Endothelial cell of umbilical vein (primary cell): Measurements from ENCODE around the gene TTC3. TPM values are rescaled to one million over a fixed set of nuclear protein-coding genes. Genes with fewer than 3 reads are reported as not detected.

Experiments
- BruUV-seq: library from RNA; stranded (reverse); fragments of 400-500 nt; replicated peaks from 2 replicates; lab custom pipeline; 2021; lab: Mats Ljungman, UMichigan
- CTCF ChIA-PET: fragments of 300-600, 350-600 bp; sonication (Branson Sonifier 250); formaldehyde crosslinking; loops from one replicate; lab custom pipeline; 2021; ENCODE audit warnings: antibody characterized with exemption, inconsistent platforms; lab: Charles Lee
- POLR2A ChIA-PET: fragments of 300-600, 350-600 bp; sonication (Branson Sonifier 250); formaldehyde crosslinking; loops from one replicate; lab custom pipeline; 2021; ENCODE audit warnings: antibody characterized with exemption, inconsistent platforms; lab: Charles Lee
- DNase-seq: peaks from one replicate; pipeline ENCODE4 v3.0.0-alpha.2; 2011; ENCODE audit warnings: low read depth, low spot score
- FAIRE-seq: peaks from 2 replicates; lab custom pipeline; 2011; peaks lifted over from hg19 to GRCh38; lab: Jason Lieb, UNC
- H2AFZ ChIP-seq: 2 replicates; pipeline ENCODE4 v1.6.0; 2012; ENCODE audit warnings: low read depth, low read length, control low read depth, inconsistent platforms
- H3K27ac ChIP-seq: 2 replicates; pipeline ENCODE4 v1.5.1; 2011; ENCODE audit warnings: low read depth, mild to moderate bottlenecking, control low read depth, low read length, moderate library complexity; ENCODE audit not compliant: insufficient read depth
- H3K27me3 ChIP-seq, 2 experiments: 2 replicates each; pipeline versions ENCODE4 v1.6.0 to v1.6.1; 2011; ENCODE audit warnings: low read length in 2 of 2, mixed read lengths in 1 of 2; ENCODE audit not compliant: control insufficient read depth in 2 of 2, insufficient read depth in 2 of 2
- H3K36me3 ChIP-seq, 2 experiments: 2 replicates in 1 of 2; 3 replicates in 1 of 2; pipeline ENCODE4 v1.5.1; 2011; ENCODE audit warnings: low read length in 2 of 2, mild to moderate bottlenecking in 1 of 2, moderate library complexity in 1 of 2; ENCODE audit not compliant: control insufficient read depth in 2 of 2, insufficient read depth in 2 of 2; ENCODE audit errors: extremely low read depth in 1 of 2
- H3K4me1 ChIP-seq: 3 replicates; pipeline ENCODE4 v1.5.1; 2011; ENCODE audit warnings: mild to moderate bottlenecking, low read length; ENCODE audit not compliant: control insufficient read depth, insufficient read depth; ENCODE audit errors: extremely low read depth
- H3K4me2 ChIP-seq: 2 replicates; pipeline ENCODE4 v1.6.1; 2011; ENCODE audit warnings: low read length, control low read depth, mixed read lengths; ENCODE audit not compliant: insufficient read depth
- H3K4me3 ChIP-seq, 3 experiments: fragments of 200-600 bp in 1 of 3; sonication (generic), shearing (Covaris generic) in 1 of 3; replicated peaks in 1 of 3; 2 replicates each; pipeline ENCODE4 v1.5.1; 2011 to 2016; ENCODE audit warnings: control low read depth in 3 of 3, low read length in 3 of 3, mild to moderate bottlenecking in 2 of 3, inconsistent platforms in 1 of 3, low read depth in 1 of 3, moderate library complexity in 1 of 3; ENCODE audit not compliant: insufficient read depth in 1 of 3
- H3K79me2 ChIP-seq: 2 replicates; pipeline ENCODE4 v1.6.0; 2012; ENCODE audit warnings: low read length, inconsistent platforms; ENCODE audit not compliant: control insufficient read depth, insufficient read depth
- H3K9ac ChIP-seq: replicated peaks from 2 replicates; pipeline ENCODE3; 2011; ENCODE audit warnings: low read length, control low read depth; ENCODE audit not compliant: insufficient read depth; ENCODE audit errors: extremely low read depth
- H3K9me1 ChIP-seq: replicated peaks from 3 replicates; pipeline ENCODE4 v1.6.0; 2011; ENCODE audit warnings: mild to moderate bottlenecking, low read length; ENCODE audit not compliant: control insufficient read depth, insufficient read depth; ENCODE audit errors: extremely low read depth
- H3K9me3 ChIP-seq: replicated peaks from 2 replicates; pipeline ENCODE4 v1.5.1; 2012; ENCODE audit warnings: low read length, inconsistent platforms; ENCODE audit not compliant: control insufficient read depth, insufficient read depth
- H4K20me1 ChIP-seq: replicated peaks from 2 replicates; pipeline ENCODE3; 2011; ENCODE audit warnings: mild to moderate bottlenecking, low read length; ENCODE audit not compliant: control insufficient read depth, insufficient read depth; ENCODE audit errors: extremely low read depth
- EZH2 ChIP-seq: IDR thresholded peaks from 2 replicates; pipeline ENCODE4 v1.6.1; 2012; ENCODE audit warnings: borderline replicate concordance, low read depth, mild to moderate bottlenecking, moderate library complexity, low read length, inconsistent platforms; ENCODE audit not compliant: severe bottlenecking
- FOS ChIP-seq: IDR thresholded peaks from 2 replicates; pipeline ENCODE4 v1.6.1; 2011; ENCODE audit warnings: mild to moderate bottlenecking, low read length, moderate library complexity, borderline replicate concordance; ENCODE audit not compliant: insufficient read depth
- GATA2 ChIP-seq: IDR thresholded peaks from 2 replicates; pipeline ENCODE4 v1.7.0; 2011; ENCODE audit warnings: low read depth, mild to moderate bottlenecking, moderate library complexity, mixed read lengths, low read length; ENCODE audit not compliant: insufficient read length, insufficient read depth
- JUN ChIP-seq: IDR thresholded peaks from 2 replicates; pipeline ENCODE4 v1.6.1; 2011; ENCODE audit warnings: borderline replicate concordance, low read depth; ENCODE audit not compliant: insufficient read length, insufficient read depth
- MYC ChIP-seq: IDR thresholded peaks from one replicate; pipeline ENCODE4 v1.6.1; 2011; ENCODE audit warnings: mild to moderate bottlenecking, low read depth, low read length
- POLR2A ChIP-seq: IDR thresholded peaks from 2 replicates; pipeline ENCODE4 v1.6.1; 2012; ENCODE audit warnings: low read depth, mild to moderate bottlenecking, control low read depth, low read length
- POLR2AphosphoS5 ChIP-seq: IDR thresholded peaks from 2 replicates; pipeline ENCODE4 v1.6.1; 2012; ENCODE audit warnings: low read depth, mild to moderate bottlenecking, control low read depth, low read length, moderate library complexity; ENCODE audit not compliant: insufficient read depth
- dilution Hi-C: fragments of 300-500 bp; cut with MboI; formaldehyde crosslinking; loops from one replicate; pipeline ENCODE4 v1.15.0; 2019; ENCODE audit warnings: low sequenced_read_pairs; ENCODE audit not compliant: extremely low pct_ligation_motif_present
- intact Hi-C: fragments of 100-400 bp; cut with micrococcal nuclease; formaldehyde crosslinking; loops from one replicate; pipeline ENCODE4 v1.10.0; 2022
- polyA plus RNA-seq, 4 experiments: library from polyadenylated mRNA; depleted of rRNA in 3 of 4; stranded (reverse) in 3 of 4; unstranded in 1 of 4; fragments of >200 nt; gene quantifications; 2 replicates each; pipeline versions ENCODE4 v1.2.1 to v1.2.3, GENCODE V29; 2011 to 2012; ENCODE audit warnings: missing spikeins in 1 of 4
- total RNA-seq: library from RNA; stranded (reverse); gene quantifications from 2 replicates; pipeline ENCODE4 v1.2.3, GENCODE V29; 2021
- TF ChIP-seq, protein P1 (sequence below), 2 donors: IDR thresholded peaks; 1 replicate in 1 of 2; 2 replicates in 1 of 2; pipeline ENCODE4 v1.5.1; 2011; ENCODE audit warnings: low read length in 2 of 2, mild to moderate bottlenecking in 2 of 2, moderate library complexity in 2 of 2, control low read depth in 1 of 2, inconsistent platforms in 1 of 2, low read depth in 1 of 2; ENCODE audit not compliant: insufficient read depth in 1 of 2; ENCODE audit errors: extremely low read depth in 1 of 2
- TF ChIP-seq, protein P2 (sequence below): IDR thresholded peaks from 2 replicates; pipeline ENCODE4 v1.6.1; 2011; ENCODE audit not compliant: insufficient read depth, insufficient read length

Gene TTC3
- total and polyA plus RNA-seq, 2 donors (not counting 3 experiments of a cell fraction or from before 2014, with no cell fraction given), result 26.2 to 113 TPM

DNA sequence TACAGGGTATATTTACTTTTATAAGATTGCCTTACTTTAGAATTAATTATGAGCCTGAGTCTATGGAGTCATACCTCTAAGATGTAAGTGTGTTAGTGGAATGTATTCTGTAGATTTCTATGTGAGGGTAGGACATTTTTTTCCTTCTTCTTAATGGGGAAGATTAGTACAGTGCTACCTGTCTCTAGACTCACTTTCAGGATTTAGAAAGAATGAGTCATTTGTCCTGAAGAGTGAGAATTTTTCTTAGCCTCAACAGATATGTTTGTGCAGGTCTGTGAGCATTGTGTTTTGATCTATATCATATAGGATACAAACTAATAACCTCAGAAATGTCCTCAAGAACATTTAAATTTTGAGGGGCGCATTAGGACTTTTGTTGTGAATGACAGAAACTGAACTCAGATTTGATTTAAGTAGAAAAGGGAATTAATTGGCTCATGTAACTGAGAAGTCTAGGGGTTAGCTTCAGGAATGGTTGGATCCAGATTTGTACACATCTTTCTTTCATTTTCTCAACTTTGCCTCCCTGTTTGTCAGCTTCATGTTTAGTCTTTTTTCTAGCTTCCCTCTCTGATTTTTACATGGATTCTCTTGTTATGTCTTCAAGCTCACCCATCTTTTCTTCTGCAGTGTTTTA lies 45.3 kb downstream of the TTC3 start:
- intact Hi-C loops (no loop called here), dilution Hi-C loops (no loop called here)
- no peaks in the 10 kb centered on the region for H3K27me3 ChIP-seq
- H3K79me2 ChIP-seq, result no peaks in the 10 kb centered on the region
- no TSS peak for BruUV-seq
- FAIRE-seq, result no peak
- no peak overlapping the region for H3K4me3 ChIP-seq
- H3K9me3 ChIP-seq, result no peaks in the 10 kb centered on the region
- CTCF ChIA-PET, result no interaction called here
- no peak overlapping the region for H2AFZ ChIP-seq
- no peaks in the 10 kb centered on the region for H3K9me1 ChIP-seq
- no peak overlapping the region for H3K27ac ChIP-seq
- no peaks in the 10 kb centered on the region for H3K36me3 ChIP-seq
- no peak overlapping the region for H3K4me2 ChIP-seq
- H3K9ac ChIP-seq, result no peak overlapping the region
- no peaks in the 10 kb centered on the region for H4K20me1 ChIP-seq
- H3K4me1 ChIP-seq, result no peaks in the 10 kb centered on the region
- POLR2A ChIA-PET, result no interaction called here
- no peak for DNase-seq
- TF ChIP-seq JUN, result no peak
- no peak for TF ChIP-seq EZH2
- no peak for TF ChIP-seq MYC

DNA sequence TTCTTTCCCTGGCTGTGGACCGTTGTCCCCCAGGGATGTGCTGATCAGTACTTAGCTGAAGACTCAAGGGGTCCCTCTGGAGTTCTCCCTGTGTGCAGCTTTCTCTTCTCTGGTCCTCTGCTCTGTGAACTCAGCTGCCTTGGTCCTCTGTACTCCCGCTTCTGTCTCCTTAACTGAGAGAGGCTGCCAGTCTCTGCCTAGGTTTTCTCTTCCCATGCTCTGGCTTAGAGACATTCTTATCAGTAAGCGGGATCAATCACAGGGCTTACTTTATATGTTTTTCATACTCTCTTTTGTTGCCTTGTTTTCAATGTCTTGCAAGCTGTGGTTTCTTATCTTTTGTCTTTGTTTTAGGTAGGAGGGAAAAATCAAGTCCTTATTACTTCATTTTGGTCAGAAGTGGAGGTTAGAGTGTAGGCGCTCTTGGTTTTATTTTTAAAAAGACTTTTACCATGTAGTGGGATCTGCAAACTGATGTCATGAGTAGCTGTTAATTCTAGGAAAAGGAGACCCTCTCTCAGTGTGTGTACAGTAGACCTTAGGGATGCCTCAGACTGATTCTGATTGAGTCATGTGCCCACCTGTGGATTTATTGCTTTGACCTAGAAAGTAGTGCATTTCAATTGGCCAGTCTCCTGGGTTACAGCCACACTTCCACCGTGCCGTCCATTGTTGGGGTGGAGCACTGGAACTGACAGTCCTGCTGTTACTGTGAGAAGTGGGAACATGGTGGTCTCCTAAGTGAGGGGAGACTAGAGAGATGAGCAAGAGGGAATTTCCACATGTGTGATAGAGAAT lies 46.6 kb downstream of the TTC3 start:
- POLR2A ChIA-PET, result no interaction called here
- DNase-seq, result no peak
- TF ChIP-seq POLR2A, result no peak
- no peak for TF ChIP-seq FOS
- TF ChIP-seq, protein P1, sequence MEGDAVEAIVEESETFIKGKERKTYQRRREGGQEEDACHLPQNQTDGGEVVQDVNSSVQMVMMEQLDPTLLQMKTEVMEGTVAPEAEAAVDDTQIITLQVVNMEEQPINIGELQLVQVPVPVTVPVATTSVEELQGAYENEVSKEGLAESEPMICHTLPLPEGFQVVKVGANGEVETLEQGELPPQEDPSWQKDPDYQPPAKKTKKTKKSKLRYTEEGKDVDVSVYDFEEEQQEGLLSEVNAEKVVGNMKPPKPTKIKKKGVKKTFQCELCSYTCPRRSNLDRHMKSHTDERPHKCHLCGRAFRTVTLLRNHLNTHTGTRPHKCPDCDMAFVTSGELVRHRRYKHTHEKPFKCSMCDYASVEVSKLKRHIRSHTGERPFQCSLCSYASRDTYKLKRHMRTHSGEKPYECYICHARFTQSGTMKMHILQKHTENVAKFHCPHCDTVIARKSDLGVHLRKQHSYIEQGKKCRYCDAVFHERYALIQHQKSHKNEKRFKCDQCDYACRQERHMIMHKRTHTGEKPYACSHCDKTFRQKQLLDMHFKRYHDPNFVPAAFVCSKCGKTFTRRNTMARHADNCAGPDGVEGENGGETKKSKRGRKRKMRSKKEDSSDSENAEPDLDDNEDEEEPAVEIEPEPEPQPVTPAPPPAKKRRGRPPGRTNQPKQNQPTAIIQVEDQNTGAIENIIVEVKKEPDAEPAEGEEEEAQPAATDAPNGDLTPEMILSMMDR (IDR thresholded peaks at IDR 0.05; ENCODE audit: extremely low read depth in 1 of 2, insufficient read depth in 1 of 2, low read depth in 1 of 2, low read length in 2 of 2), result no peak
- TF ChIP-seq GATA2, result no peak
- TF ChIP-seq, protein P2, sequence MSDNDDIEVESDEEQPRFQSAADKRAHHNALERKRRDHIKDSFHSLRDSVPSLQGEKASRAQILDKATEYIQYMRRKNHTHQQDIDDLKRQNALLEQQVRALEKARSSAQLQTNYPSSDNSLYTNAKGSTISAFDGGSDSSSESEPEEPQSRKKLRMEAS, result no peak
- TF ChIP-seq POLR2AphosphoS5, result no peak
- no peak for TF ChIP-seq MYC
- no peak for TF ChIP-seq EZH2
- no peak for TF ChIP-seq JUN
- no peak for FAIRE-seq
- no peak overlapping the region for H3K4me2 ChIP-seq
- H3K27me3 ChIP-seq, result no peaks in the 10 kb centered on the region
- H3K27ac ChIP-seq, result no peak overlapping the region
- intact Hi-C loops (no loop called here), dilution Hi-C loops (no loop called here)
- no peaks in the 10 kb centered on the region for H3K36me3 ChIP-seq
- no peaks in the 10 kb centered on the region for H3K4me1 ChIP-seq
- H3K79me2 ChIP-seq, result no peaks in the 10 kb centered on the region
- BruUV-seq, result no TSS peak
- no peak overlapping the region for H3K9ac ChIP-seq
- H4K20me1 ChIP-seq, result no peaks in the 10 kb centered on the region
- no peak overlapping the region for H2AFZ ChIP-seq
- no peaks in the 10 kb centered on the region for H3K9me3 ChIP-seq
- H3K4me3 ChIP-seq, result no peak overlapping the region
- H3K9me1 ChIP-seq, result no peaks in the 10 kb centered on the region
- CTCF ChIA-PET, result interaction anchor here (1.4 to 2.6 kb wide), 2 partner anchors 12 to 143 kb away, joined by 3 to 6 read pairs; no protein-coding TSS in a partner anchor
